ENCODE results near the gene WWP2.
"Not testable (repeated sequence)": the region's sequence is repeated elsewhere in the genome, so short reads cannot be mapped to it uniquely, and the experiment has no call there.

Gene WWP2

DNA sequence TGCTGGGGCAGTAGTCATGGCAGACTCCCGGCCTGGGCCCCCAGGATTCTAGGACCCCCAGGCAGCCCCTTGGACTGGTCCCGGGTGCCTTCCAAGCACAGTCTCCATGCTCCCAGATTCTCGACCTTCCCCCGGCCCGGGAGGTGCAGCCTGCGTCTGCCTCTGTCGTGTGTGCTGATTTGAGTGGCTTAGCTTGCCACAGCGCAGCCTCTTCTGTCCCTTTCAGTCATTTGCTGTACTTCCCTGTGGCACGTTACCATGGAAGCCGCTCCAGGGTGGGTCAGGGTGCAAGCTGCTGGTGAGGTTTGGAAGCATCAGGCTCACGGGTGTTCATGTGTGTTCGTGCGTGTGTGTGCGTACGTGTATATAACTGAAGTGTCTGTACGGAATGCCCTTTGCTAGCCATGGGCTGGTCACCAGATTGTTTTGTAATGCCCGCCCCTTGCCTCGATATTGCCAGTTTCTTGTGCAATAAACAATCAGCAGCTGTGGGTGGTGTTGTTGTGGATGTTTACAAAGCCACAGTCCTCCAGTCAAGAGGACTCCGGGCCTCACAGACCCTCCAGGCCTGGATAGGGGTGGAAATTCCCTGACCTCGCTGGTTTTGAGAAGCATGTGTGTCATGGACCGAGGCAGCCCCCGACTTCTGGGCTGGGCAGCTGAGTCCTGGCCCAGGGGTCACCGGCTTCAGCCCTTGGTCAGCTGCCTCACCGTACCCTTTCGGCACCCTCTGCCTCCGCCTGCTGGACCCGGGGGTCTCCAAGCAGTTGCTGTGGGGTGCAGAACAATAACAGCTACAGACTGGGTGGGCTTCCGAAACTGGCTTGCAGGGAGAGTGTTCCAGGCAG is 179.3 kb downstream of the WWP2 start:
- no peak for DNase-seq

DNA sequence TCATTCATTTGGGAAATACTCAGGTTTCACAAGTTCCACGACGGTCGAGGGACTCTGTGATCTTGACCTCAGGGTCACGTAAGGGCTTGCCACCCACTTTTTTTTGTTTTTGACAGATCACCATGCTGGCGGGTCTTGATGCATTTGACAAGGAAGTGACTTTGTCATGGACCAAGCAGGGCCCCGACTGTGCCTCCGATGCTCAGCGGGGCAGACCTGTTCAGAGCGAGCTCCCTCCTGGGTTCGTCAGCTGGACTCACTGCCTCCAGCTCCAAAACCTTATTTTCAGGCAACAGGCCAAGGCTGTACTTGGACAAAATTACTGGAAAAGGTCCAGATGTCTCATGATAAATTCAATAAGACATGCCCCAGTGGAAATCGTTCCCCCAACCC is 180.0 kb downstream of the WWP2 start:
- DNase-seq: no peak

DNA sequence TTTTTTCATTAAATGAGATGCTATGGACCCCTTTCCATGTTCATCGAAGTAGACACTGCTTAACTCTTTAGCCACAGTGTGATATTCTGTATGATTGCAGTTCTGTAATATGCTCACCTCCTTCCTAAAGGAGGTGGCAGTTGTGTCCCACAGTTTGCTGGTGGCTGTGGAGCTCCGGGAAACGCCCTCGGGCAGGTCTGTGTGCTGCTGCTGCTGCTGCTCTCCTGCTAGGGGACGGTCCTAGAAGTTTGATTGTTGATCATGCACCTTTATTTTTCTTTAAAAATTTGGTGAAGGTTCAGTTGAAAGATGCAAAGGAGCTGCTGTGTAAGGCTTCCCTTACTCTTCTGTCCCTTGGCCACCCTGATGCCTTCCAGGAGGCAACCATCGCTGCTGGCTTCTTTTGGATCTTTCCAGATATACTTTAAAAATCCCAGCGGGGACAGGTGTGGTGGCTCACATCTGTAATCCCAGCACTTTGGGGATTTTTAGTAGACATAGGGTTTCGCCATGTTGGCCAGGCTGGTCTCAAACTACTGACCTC is 180.6 kb downstream of the WWP2 start:
- no peak for DNase-seq

DNA sequence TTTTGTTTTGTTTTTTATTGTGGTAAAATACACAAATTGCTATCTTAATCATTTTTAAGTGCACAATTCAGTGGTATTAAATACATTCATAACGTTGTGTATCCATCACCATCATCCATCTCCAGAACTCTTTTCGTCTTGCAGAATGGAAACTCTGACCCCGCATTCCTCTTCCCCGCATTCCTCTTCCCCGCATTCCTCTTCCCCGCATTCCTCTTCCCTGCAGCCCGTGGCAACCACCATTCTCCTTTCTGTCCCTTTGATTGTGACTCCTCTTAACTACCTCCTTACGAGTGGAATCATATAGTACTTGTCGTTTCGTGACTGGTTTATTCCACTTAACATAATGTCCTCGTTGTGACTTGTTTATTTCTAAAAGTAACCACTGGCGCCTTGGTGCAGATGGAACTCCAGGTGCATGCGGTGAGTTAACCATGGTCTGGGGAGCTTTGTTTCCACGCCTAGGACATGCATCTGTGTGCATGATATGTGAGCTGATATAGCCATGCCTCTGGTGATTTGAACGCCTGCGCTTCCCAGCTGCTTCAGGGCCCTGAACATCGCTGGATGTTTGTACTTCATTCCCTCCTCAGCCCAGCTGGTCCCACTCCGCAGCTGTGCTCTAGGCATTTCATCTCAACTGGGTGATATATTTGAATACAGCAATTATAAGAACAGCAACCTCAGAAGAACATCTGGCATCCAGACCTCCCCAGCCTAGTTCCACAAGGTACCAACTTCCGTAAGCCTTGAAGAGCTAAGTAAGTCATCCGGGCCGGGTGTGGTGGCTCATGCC is 181.3 kb downstream of the WWP2 start:
- not testable (repeated sequence) for DNase-seq

DNA sequence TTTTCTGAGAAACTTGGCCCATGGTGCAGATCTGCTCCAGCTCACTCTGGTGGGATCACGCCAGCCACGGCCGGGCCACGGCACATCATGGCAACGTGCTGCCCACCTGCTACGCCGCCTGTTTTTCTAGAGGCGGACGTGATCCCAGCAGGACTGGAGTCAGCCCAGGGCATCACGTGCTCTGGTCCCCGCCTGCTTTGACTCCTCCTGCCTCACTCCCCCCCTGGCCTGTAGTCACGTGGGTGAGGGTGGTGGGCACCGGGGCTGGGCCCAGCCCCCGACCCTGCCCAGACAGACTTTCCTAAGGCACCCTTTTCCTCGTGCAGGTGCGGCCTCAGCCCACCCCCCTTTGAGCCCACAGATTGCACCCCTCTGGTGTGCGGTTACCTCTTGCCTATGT is 188.3 kb downstream of the WWP2 start:
- DNase-seq: not testable (repeated sequence)

DNA sequence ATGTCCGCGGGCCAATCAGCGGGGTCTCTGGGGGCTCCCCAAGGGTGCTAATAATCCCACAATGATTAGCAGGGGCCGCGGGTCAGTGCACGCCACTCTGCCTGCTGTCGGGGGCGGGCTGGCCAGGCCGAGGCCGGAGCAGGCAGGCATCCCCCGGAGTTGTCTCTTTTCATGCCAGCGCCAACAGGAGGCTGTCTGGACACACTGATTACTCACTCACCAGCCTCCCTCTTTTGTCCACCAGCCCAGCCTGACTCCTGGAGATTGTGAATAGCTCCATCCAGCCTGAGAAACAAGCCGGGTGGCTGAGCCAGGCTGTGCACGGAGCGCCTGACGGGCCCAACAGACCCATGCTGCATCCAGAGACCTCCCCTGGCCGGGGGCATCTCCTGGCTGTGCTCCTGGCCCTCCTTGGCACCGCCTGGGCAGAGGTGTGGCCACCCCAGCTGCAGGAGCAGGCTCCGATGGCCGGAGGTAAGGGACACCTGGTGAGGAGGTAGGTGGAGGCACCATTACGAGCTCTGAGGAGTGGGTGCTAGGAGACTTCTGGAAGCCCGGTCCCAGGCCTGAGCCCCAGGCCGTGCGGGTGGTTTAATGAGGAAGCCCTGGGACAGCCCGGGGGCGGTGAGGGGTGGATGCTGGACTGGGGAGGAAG is 189.0 kb downstream of the WWP2 start, which contains the start of gene CLEC18A:
TSS of gene CLEC18A (plus strand) at position 318 of the 655 bp plus-strand sequence. CDS start at position 351, 33 bp downstream.
- not testable (repeated sequence) for DNase-seq

DNA sequence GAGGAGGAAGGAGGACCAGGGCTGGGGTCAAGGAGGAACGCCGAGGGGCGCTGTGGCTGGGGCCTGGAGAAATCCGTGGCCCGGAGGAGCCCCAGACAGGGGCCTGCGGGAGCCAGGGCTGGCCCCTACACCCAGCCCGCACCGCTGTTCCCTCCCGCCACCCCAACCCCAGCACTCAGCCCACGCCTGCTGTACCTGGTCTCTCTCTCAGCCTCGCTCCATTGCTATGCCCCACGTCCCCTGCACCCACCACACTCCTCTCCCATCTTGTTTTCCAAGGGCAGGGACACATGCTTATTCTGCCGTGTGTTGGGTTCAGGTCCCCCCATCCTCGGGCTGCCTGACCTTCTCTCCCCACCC is 189.5 kb downstream of the WWP2 start:
- DNase-seq: not testable (repeated sequence)

DNA sequence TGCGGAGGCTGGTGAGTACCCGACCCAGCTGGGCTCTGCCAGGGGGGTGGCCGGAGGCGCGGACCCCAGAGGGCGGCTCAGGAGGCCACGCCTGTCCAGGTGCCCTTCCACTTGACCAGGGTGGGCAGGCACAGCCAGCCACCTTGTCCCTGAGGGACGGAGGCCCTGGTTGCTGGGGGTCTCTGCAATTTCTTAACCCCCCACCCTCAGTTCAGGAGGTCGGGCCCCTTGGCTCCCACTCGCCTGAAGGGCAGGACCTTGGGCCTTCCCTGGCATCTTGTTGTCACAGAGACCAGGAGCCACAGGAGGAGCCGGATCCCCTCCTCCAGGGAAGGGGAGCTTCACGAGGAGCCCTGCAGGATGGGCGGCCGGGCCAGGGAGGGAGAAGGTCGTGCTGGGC is 190.0 kb downstream of the WWP2 start:
- not testable (repeated sequence) for DNase-seq

DNA sequence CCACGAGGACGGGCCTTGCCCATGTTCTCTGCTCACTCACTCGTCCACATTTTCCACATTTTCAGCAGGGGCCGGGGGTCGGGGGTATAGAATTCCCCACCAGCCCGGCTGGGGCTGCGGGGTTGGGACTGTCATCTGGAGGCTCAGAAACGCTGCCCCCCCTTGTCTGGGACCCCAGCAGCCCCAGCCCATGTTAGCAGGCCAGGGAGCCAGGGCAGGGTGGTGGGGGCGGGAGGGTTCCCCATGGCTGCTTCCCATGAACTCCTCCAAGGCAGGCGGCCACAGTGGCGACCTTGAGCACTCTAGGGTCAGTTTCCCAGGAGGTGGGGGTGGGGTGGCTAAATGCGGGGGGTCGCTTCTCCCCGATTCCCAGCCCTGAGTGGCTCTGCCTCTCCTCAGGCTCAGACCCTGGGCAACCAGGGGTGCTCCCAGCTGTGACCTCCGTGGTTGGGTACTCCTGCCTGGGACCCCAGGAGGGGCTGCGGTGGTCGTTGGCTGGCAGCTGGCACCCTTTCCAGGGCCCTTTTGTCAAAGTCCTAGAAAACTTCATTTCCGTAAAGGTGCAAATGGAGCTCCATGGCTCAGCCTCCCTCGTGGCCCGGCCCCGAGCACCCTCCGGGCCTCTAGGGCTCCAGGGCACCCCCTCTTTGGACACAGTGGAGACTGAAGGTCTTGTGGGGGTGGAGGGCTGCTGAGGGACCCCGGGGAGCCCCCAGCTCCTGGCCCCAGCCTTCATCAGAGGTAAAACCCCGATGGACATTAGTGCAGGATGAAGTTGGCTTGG is 190.6 kb downstream of the WWP2 start:
- not testable (repeated sequence) for DNase-seq

DNA sequence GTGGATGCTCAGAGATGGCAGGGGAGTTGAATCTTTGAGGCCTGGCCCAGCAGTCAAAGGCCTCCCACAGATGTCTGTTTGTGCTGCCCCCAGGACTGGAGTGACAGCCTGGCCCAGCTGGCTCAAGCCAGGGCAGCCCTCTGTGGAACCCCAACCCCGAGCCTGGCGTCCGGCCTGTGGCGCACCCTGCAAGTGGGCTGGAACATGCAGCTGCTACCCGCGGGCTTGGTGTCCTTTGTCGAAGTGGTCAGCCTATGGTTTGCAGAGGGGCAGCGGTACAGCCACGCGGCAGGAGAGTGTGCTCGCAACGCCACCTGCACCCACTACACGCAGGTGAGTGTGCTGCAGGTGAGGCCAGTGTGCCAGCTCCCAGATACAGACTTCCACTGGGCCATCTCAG is 192.1 kb downstream of the WWP2 start:
- not testable (repeated sequence) for DNase-seq

DNA sequence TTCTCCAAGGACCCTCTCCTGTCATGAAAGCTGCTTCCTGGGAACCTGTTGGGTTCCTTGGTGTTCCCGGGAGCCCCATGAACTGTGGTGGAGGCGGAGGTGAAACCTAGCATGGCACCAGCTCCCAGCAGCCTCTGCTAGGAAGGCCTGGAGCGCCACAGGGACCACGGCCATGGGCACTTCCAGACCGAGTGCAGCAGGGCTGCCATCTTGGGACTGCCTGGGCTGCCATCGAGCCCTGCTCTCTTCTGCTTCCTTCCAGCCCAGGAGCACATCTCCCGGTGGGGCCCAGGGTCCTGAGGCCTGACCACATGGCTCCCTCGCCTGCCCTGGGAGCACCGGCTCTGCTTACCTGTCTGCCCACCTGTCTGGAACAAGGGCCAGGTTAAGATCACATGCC is 201.2 kb downstream of the WWP2 start:
- not testable (repeated sequence) for DNase-seq

DNA sequence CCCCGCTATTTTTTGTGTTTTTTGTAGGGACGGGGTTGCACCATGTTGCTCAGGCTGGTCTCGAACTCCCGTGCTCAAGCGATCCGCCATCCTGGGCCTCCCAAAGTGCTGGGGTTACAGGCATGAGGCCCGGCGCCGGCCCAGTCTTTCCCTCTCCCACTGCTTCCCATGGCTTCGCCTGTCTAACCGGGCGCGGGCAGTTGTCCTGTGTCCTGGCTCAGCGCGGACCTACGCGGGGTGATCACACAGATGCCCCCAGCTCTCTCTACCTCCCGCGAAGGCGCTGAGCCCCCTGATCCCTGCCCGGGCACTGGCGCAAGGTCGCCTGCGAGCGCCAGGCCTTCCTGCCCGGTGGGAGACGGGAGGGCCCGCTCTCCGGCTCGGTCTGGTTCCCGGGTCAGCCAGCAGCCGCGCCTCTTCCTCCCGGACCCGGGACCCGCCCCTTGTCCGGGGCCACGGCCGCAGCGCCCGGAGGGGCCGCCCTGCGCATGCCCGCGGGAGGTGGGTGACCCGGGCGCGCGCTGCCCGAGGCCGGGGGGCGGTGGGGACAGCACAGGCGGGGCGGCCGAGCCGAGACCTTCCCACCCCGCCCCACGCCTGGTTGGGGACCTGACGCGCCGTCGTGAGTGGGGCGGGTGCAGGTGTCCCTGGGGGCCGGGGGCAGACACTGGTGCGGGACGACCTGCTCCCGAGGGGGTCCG is 203.0 kb downstream of the WWP2 start:
- peak in 6 of 51 donors; percentile 3 to 41 (median 26) for DNase-seq

DNA sequence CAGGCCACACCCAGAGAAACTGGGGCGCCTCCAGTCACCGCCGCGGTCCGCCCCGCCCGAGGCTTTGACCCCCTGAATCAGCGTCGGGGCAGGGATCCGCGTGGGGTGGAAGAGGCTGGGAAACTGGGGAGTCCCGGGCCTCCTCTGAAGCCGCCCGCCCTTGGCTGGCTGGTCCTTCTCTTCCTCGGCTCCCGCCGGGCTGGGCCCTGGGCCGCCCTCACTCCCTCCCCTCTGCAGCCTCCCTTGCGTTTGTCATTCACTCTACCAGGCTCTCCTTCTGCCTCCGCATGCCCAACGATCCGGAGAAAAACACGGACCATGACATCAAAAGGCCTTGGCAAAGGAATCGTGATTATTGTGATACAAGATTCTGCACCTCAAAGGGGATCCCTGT is 203.5 kb downstream of the WWP2 start:
- not testable (repeated sequence) for DNase-seq

DNA sequence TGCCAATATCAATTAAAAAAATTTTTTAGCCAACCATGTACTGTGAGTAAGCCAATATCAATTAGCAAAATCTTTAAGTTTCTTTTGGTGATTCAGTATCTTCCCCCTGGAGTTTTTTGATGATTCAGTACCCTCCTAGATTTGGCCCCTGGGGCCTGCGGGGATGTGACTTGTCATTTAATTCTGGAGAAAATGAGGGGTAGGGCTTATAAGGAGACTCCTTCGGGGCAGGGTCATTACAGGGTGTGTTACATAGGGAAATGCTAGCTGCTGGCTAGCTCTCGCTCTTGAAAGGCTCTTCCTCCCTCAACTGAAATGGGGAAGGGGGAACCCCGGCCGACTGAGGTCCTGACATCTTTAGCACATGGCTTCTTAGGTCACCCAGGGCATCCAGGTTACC is 205.6 kb downstream of the WWP2 start:
- DNase-seq: not testable (repeated sequence)

DNA sequence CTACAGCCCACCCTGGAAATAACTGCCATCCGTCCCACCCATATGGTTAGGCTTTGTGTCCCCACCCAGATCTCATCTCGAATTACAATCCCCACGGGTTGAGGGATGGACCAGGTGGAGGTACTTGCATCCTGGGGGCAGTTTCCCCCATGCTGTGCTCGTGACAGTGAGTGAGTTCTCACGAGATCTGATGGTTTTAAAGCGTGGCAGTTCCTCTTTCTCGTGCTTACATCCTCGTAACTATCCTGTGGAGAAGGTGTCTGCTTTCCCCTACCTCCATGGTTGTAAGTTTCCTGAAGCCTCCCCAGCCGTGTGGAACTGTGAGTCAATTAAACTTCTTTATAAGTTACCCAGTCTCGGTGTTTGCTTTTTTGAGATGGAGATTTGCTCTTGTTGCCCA is 206.0 kb downstream of the WWP2 start:
- DNase-seq: not testable (repeated sequence)

DNA sequence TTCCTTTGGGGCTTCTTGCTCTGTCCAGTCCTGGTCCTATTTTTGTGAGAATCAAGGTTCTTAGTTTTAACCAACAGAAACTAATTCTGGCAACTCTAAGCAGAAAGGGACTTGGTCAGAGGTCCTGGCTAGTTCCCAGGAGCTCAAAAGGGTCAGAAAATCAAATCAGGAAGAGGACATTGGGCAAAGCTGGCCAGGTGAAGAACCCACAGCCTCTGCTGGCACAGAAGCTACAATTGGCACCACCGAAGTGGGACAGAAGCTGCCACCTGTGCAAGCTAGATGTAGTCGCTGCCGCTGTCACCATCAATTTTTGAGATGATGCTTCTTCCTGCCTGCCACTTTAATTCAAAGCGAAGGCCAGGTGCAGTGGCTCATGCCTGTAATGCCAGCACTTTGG is 207.5 kb downstream of the WWP2 start:
- not testable (repeated sequence) for DNase-seq

DNA sequence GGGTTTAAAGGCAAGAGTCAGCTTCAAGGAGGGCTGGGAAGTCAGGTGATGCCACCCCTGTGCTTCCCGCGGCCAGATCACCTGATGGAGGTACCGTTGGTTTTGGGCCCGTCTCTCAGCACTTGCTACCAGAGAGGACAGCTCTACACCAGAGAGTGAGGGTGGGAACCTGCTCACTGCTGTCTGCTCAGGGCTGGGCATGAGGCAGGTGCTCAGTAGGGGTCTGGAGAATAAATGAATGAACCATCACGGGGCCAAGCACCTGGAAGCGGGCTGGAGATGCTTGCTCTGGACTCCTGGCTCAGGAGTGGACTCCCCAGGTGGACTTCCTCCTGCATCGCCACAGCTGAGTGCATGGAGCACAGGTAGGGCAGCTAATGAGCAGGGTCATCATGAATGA is 210.0 kb downstream of the WWP2 start:
- DNase-seq: not testable (repeated sequence)

DNA sequence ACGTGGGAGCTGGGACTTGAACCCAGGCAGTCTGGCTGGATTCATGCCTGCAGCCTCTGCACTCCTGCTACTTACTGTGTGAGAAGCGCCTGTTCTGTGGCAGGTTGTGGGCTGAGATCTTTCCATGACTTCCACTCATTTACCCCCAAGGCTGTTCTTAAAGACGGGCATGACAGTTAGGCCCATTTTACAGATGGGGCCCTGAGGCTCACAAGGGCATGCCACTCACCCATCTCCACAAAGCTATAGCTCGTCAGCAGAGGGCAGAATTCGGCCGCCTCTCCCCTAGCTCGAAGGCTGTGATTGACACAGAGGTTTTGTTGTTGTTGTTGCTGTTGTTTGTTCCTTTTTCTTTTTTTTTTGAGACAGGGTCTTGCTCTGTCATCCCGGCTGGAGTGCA is 210.8 kb downstream of the WWP2 start:
- not testable (repeated sequence) for DNase-seq

DNA sequence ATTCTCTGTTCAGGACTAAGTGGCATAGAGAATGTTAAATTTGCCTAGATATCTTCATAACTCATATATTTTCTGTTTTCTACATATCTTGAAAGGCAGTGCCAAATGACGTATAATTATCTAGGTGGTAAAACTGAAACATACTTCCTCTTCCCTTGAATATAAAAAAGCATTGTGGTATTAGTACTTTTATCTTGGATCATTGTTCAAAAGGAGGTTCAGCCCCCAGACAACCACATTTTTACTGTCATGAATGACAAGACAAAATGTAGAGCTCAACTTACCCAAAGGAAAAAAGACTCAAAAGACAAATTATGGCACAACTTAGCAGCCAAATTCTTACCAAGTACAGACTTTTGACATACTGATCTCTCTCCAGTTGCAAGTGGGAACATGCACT is 223.1 kb downstream of the WWP2 start:
- not testable (repeated sequence) for DNase-seq
